Osteocyte (in vitro differentiated cells): ENCODE data around the gene CHST12. TPM values are rescaled to one million over a fixed set of nuclear protein-coding genes. Genes with fewer than 3 reads are reported as not detected.
"Not testable (repeated sequence)": the region's sequence is repeated elsewhere in the genome, so short reads cannot be mapped to it uniquely, and the experiment has no call there.

Source experiments
- DNase-seq: peaks from one replicate; pipeline ENCODE4 v3.0.0; 2021; ENCODE audit warnings: mixed read lengths; ENCODE audit not compliant: unreplicated experiment; ENCODE audit errors: extremely low spot score
- H3K27ac Mint-ChIP-seq: one replicate; pipeline ENCODE4 v1.8.0; 2021; ENCODE audit warnings: mild to moderate bottlenecking, mixed read lengths; ENCODE audit not compliant: unreplicated experiment
- H3K27me3 Mint-ChIP-seq: one replicate; pipeline ENCODE4 v1.8.0; 2021; ENCODE audit warnings: mixed read lengths; ENCODE audit not compliant: unreplicated experiment
- H3K36me3 Mint-ChIP-seq: one replicate; pipeline ENCODE4 v1.8.0; 2021; ENCODE audit warnings: mixed read lengths; ENCODE audit not compliant: unreplicated experiment
- H3K4me1 Mint-ChIP-seq: one replicate; pipeline ENCODE4 v1.8.0; 2021; ENCODE audit warnings: mixed read lengths; ENCODE audit not compliant: unreplicated experiment
- H3K4me3 Mint-ChIP-seq: one replicate; pipeline ENCODE4 v1.8.0; 2021; ENCODE audit warnings: mild to moderate bottlenecking, moderate library complexity, mixed read lengths; ENCODE audit not compliant: unreplicated experiment
- H3K9me3 Mint-ChIP-seq: one replicate; pipeline ENCODE4 v1.8.0; 2021; ENCODE audit warnings: mixed read lengths; ENCODE audit not compliant: unreplicated experiment
- total RNA-seq: library from RNA; stranded (reverse); gene quantifications from 2 replicates; pipeline ENCODE4 v1.2.1, GENCODE V29; 2021
- TF ChIP-seq, protein P1 (sequence below): fragments of 200-600 bp; sonication (generic); IDR thresholded peaks from 2 replicates; pipeline ENCODE4 v1.5.0; 2021; ENCODE audit warnings: antibody characterized with exemption, mild to moderate bottlenecking, moderate library complexity

Gene CHST12
- total RNA-seq, 1 donor from 2014 or later = 30.2 TPM

DNA sequence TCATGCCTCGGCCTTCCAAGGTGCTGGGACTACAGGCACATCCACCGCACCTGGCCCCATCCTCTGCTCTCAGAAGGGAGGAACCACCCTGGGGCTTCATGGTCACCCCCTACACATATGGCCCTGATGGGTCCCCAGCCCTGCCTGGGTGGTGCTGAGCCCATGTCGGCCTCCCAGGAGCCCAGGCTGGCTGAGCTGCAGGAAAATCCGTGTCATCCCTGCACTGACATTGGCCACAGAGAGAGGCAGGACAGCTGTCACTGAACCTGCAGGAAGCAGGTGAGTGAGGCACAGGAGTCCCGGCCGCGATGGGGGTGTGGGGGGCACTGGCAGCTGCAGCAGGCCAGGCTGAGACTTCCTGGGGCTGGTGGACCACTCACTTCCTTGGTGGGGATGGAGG is 64.8 kb downstream of the CHST12 start:
- Mint-ChIP-seq H3K4me3 (no peak overlapping the region), H3K4me1 (peaks cover 15% of the 10 kb centered on the region), H3K27me3 (peaks cover 10% of the 10 kb centered on the region), H3K9me3 (no peaks in the 10 kb centered on the region), H3K27ac (no peak overlapping the region), H3K36me3 (no peaks in the 10 kb centered on the region)
- no peak for DNase-seq
- TF ChIP-seq, protein P1, sequence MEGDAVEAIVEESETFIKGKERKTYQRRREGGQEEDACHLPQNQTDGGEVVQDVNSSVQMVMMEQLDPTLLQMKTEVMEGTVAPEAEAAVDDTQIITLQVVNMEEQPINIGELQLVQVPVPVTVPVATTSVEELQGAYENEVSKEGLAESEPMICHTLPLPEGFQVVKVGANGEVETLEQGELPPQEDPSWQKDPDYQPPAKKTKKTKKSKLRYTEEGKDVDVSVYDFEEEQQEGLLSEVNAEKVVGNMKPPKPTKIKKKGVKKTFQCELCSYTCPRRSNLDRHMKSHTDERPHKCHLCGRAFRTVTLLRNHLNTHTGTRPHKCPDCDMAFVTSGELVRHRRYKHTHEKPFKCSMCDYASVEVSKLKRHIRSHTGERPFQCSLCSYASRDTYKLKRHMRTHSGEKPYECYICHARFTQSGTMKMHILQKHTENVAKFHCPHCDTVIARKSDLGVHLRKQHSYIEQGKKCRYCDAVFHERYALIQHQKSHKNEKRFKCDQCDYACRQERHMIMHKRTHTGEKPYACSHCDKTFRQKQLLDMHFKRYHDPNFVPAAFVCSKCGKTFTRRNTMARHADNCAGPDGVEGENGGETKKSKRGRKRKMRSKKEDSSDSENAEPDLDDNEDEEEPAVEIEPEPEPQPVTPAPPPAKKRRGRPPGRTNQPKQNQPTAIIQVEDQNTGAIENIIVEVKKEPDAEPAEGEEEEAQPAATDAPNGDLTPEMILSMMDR = no peak

DNA sequence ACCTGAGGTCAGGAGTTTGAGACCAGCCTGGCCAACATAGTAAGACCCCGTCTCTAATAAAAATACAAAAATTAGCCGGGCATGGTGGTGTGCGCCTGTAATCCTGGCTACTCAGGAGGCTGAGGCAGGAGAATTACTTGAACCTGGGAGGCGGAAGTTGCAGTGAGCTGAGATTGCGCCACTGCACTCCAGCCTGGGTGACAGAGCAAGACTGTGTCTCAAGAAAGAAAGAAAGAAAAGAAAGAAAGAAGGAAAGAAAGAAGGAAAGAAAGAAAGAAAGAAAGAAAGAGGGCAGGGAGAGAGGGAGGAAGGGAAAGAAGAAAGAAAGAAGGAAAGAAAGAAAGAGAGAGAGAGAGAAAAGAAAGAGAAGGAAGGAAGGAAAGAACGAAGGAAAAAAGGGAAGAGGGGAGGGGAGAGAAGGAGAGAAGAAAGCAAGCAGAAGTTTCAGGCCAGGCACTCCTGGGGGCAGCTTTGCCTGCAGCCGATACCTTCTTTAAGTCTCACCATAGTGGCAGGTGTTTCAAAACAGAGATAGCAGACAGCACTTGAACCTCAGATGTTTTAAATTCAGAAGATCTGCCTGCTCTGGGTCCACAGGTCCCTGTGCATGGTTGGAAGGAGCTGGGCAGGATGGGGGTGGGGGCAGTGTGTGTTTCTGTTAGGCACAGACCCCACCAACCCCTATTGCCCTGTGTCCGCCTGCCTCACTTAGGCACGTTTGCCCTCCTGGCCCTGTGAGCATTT is 66.2 kb downstream of the CHST12 start:
- peaks cover 15% of the 10 kb centered on the region for H3K4me1 Mint-ChIP-seq
- not testable (repeated sequence) for DNase-seq, H3K27ac Mint-ChIP-seq, H3K9me3 Mint-ChIP-seq, H3K36me3 Mint-ChIP-seq, H3K4me3 Mint-ChIP-seq
- H3K27me3 Mint-ChIP-seq = peaks cover 10% of the 10 kb centered on the region

DNA sequence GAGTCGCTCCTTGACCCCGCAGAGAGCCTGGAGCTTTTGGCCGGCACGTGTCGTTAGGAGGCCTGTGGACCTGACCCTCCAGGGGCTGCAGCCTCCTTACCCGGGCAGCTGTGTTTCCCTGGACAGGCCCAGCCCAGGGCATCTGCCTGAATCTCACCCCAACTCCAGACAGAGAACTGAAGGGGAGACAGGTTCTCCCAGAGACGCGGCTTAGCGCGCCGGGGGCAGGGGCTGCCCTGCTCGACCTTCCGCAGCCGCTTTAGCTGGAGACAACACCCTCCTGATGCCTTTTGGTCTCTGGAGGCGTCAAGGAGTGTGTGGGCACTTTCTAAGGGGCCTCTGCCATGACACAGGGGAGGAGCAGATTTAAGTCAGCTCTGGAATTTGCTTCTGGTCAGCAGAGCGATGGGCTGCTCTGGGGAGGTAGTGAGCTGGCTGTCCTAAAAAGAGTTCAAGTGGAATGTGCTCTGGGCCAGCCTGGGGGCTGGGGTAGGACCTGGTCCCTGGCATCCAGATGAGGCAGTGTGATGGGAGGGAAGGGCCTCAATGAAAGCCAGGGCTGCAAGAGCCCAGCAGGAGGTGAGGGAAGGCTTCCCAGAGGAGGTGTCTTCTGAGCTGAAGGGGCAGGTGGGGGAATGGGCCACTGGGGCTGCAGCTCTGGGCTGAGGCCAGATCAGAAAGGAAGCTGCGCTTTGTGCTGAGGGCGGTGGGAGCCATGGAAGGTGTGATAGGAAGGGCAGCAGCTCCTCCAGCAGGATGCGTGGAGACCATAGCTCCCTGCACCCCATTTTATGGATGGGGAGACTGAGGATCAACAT is 67.0 kb downstream of the CHST12 start:
- no peak overlapping the region for H3K4me3 Mint-ChIP-seq
- no peaks in the 10 kb centered on the region for H3K36me3 Mint-ChIP-seq
- peaks cover 10% of the 10 kb centered on the region for H3K27me3 Mint-ChIP-seq
- peaks cover 15% of the 10 kb centered on the region for H3K4me1 Mint-ChIP-seq
- TF ChIP-seq, protein P1 = no peak
- no peak overlapping the region for H3K27ac Mint-ChIP-seq
- no peaks in the 10 kb centered on the region for H3K9me3 Mint-ChIP-seq
- no peak for DNase-seq

DNA sequence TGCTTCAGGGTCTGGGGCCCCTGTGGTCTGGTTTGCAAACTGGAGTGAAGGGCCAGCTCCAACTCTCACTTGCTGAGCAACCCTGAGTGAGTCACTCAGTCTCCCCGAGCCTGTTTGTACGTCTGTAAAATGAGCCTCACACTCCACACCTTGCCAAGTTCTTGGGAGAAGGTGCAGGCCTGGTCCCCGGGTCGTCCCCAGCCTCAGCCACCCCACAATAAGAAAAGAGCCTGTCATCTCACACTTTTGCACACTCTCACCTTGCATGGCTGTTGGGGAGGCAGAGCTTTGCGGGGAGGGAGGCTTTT is 67.6 kb downstream of the CHST12 start:
- TF ChIP-seq, protein P1 = no peak
- no peak for DNase-seq
- Mint-ChIP-seq H3K4me3 (no peak overlapping the region), H3K27ac (no peak overlapping the region), H3K4me1 (peaks cover 15% of the 10 kb centered on the region), H3K27me3 (peaks cover 10% of the 10 kb centered on the region), H3K36me3 (no peaks in the 10 kb centered on the region), H3K9me3 (no peaks in the 10 kb centered on the region)

DNA sequence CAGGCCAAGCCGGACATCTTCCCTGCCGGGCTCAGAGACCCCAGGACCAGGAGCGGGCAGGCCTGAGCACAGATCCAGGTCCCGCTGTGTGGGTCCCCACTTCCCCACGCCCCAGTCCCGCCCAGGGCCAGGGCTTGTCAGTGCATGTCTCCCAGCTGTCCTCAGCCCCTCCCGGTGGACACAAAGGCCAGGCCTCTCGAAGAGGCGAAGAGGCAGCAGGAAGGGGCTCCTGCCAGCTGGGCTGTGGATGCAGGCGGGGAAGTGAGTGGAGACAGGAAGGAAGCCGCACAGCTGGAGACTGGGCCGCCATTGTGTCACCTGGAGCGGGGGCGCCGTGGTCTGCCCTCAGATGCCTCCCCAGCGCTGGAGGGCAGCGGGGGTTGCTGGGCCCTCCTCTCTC is 68.0 kb downstream of the CHST12 start:
- H3K27me3 Mint-ChIP-seq = peaks cover 10% of the 10 kb centered on the region
- TF ChIP-seq, protein P1 = no peak
- DNase-seq = no peak
- no peak overlapping the region for H3K27ac Mint-ChIP-seq
- H3K4me1 Mint-ChIP-seq = peaks cover 15% of the 10 kb centered on the region
- no peaks in the 10 kb centered on the region for H3K9me3 Mint-ChIP-seq
- no peak overlapping the region for H3K4me3 Mint-ChIP-seq
- H3K36me3 Mint-ChIP-seq = no peaks in the 10 kb centered on the region
